GM21723 (cell line): ENCODE measurements around the gene STAT4.
A peak's percentile ranks its signal among the peaks of the same experiment; 100 is the strongest.
"Not testable (repeated sequence)": the region's sequence is repeated elsewhere in the genome, so short reads cannot be mapped to it uniquely, and the experiment has no call there.

ENCODE experiments used
- ATAC-seq: cut with Tn5 transposase; IDR thresholded peaks from one replicate; pipeline ENCODE4 v1.9.1; 2021; ENCODE audit warnings: mild to moderate bottlenecking, moderate library complexity; ENCODE audit not compliant: unreplicated experiment

STAT4 gene

GRCh38 chr2:190999949-191000665 is 150.7 kb downstream of the STAT4 start:
- no peak for ATAC-seq

GRCh38 chr2:190999058-190999457 is 151.7 kb downstream of the STAT4 start:
- no peak for ATAC-seq

GRCh38 chr2:190997526-190998113 is 153.2 kb downstream of the STAT4 start:
- no peak for ATAC-seq

- ATAC-seq: no peak
Observed at GRCh38 chr2:190996947-190997346, 153.8 kb downstream of the STAT4 start.

GRCh38 chr2:190996338-190996946 is 154.4 kb downstream of the STAT4 start:
- peak; percentile 52 for ATAC-seq

GRCh38 chr2:190995315-190995714 is 155.5 kb downstream of the STAT4 start:
- not testable (repeated sequence) for ATAC-seq

GRCh38 chr2:190994148-190994547 is 156.6 kb downstream of the STAT4 start:
- ATAC-seq: no peak

- ATAC-seq: no peak
Observed at GRCh38 chr2:190993292-190993643, 157.5 kb downstream of the STAT4 start.

GRCh38 chr2:190990132-190990531 is 160.7 kb downstream of the STAT4 start:
- ATAC-seq: no peak

- ATAC-seq: no peak
Observed at GRCh38 chr2:190988910-190989309, 161.9 kb downstream of the STAT4 start.

- no peak for ATAC-seq
Observed at GRCh38 chr2:190987938-190988337, 162.9 kb downstream of the STAT4 start.

GRCh38 chr2:190987116-190987515 is 163.7 kb downstream of the STAT4 start:
- ATAC-seq: no peak

GRCh38 chr2:190986221-190986953 is 164.4 kb downstream of the STAT4 start:
- no peak for ATAC-seq

- ATAC-seq: no peak
Observed at GRCh38 chr2:190984595-190984994, 166.2 kb downstream of the STAT4 start.

- no peak for ATAC-seq
Observed at GRCh38 chr2:190982262-190983034, 168.3 kb downstream of the STAT4 start.

- no peak for ATAC-seq
Observed at GRCh38 chr2:190981733-190982132, 169.1 kb downstream of the STAT4 start.

GRCh38 chr2:190981333-190981732 is 169.5 kb downstream of the STAT4 start:
- ATAC-seq: no peak

GRCh38 chr2:190980630-190981209 is 170.1 kb downstream of the STAT4 start:
- no peak for ATAC-seq

GRCh38 chr2:190979906-190980629 is 170.7 kb downstream of the STAT4 start:
- ATAC-seq: no peak
